Activated T-cell treated with anti-CD3 and anti-CD28 coated beads, Interleukin-2, amount 50 U/mL, for 4 hours (primary cell): ENCODE results near the gene IFI27L1. TPM values are rescaled to one million over a fixed set of nuclear protein-coding genes. Genes with fewer than 3 reads are reported as not detected.

Experiments used
- ATAC-seq, 2 donors: fragments of 200-7000 bp; cut with Tn5 transposase; one replicate each; pipeline ENCODE4 v1.10.0; 2021
- DNase-seq: peaks from one replicate; pipeline ENCODE4 v3.0.0-alpha.2; 2020
- H3K27me3 Mint-ChIP-seq: one replicate; pipeline ENCODE4 v1.8.0; 2021; ENCODE audit warnings: low read depth, mixed read lengths
- H3K36me3 Mint-ChIP-seq: one replicate; pipeline ENCODE4 v1.8.0; 2022; ENCODE audit warnings: mixed read lengths; ENCODE audit not compliant: insufficient read depth
- H3K4me1 Mint-ChIP-seq: one replicate; pipeline ENCODE4 v1.8.0; 2021; ENCODE audit warnings: low read depth, mixed read lengths
- H3K4me3 Mint-ChIP-seq: one replicate; pipeline ENCODE4 v1.8.0; 2021; ENCODE audit warnings: mild to moderate bottlenecking, moderate library complexity, mixed read lengths
- H3K9me3 Mint-ChIP-seq: one replicate; pipeline ENCODE4 v1.8.0; 2021; ENCODE audit warnings: mixed read lengths
- total RNA-seq, 3 donors: library from RNA; stranded (reverse); gene quantifications; one replicate each; pipeline ENCODE4 v1.2.1, GENCODE V29; 2021

IFI27L1 gene
- 1 to 10 TPM; 8.9 to 9.5 (median 9.0) TPM for total RNA-seq

GRCh38 chr14:94080621-94081385 is at the start of gene IFI27L1, which contains the start of gene DDX24:
TSS of gene IFI27L1 (plus strand) at chr14:94081310. CDS start at chr14:94096938, 15,628 bp downstream.
TSS of gene DDX24 (minus strand) at chr14:94081202. CDS start at chr14:94079742, 1,460 bp downstream.
- Mint-ChIP-seq H3K27me3 (no peaks in the 10 kb centered on the region), H3K4me1 (peaks cover 43% of the 10 kb centered on the region), H3K4me3 (peak within 1 kb of the TSS; percentile 100), H3K36me3 (peaks cover 31% of the 10 kb centered on the region), H3K9me3 (no peaks in the 10 kb centered on the region)
- peak; percentile 95 for DNase-seq
- ATAC-seq: peak; percentile 98

DNA sequence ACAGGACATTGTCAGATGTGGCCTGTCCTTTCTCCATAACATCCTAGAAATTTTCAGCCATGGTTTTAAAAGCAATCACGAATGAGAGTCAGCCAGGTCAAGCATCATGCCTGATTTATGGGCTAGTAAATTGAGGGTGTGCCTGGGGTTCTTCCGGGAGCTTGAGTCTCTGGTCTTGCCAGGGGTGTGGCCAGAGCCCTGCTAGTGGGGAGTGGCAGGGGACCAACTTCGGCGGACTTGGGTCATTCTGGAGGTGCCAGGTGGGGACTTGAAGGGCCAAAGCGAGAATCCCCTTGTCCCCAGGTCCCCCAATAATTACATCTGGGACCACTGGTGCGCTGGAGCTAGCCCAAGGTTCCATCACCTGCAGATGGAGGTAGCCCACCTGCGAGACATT is 49.2 kb upstream of the IFI27L1 start:
- no peak overlapping the region for H3K4me3 Mint-ChIP-seq
- no peaks in the 10 kb centered on the region for H3K36me3 Mint-ChIP-seq
- H3K4me1 Mint-ChIP-seq: peaks cover 20% of the 10 kb centered on the region
- no peak for DNase-seq
- H3K9me3 Mint-ChIP-seq: no peaks in the 10 kb centered on the region
- no peak for ATAC-seq
- no peaks in the 10 kb centered on the region for H3K27me3 Mint-ChIP-seq

- DNase-seq (no peak), ATAC-seq (no peak)
- H3K4me3 Mint-ChIP-seq: no peak overlapping the region
- no peaks in the 10 kb centered on the region for H3K9me3 Mint-ChIP-seq
- peaks cover 3% of the 10 kb centered on the region for H3K4me1 Mint-ChIP-seq
- H3K27me3 Mint-ChIP-seq: no peaks in the 10 kb centered on the region
- no peaks in the 10 kb centered on the region for H3K36me3 Mint-ChIP-seq
These were observed 46.2 kb upstream of the IFI27L1 start for GRCh38 chr14:94034886-94035285.

DNA sequence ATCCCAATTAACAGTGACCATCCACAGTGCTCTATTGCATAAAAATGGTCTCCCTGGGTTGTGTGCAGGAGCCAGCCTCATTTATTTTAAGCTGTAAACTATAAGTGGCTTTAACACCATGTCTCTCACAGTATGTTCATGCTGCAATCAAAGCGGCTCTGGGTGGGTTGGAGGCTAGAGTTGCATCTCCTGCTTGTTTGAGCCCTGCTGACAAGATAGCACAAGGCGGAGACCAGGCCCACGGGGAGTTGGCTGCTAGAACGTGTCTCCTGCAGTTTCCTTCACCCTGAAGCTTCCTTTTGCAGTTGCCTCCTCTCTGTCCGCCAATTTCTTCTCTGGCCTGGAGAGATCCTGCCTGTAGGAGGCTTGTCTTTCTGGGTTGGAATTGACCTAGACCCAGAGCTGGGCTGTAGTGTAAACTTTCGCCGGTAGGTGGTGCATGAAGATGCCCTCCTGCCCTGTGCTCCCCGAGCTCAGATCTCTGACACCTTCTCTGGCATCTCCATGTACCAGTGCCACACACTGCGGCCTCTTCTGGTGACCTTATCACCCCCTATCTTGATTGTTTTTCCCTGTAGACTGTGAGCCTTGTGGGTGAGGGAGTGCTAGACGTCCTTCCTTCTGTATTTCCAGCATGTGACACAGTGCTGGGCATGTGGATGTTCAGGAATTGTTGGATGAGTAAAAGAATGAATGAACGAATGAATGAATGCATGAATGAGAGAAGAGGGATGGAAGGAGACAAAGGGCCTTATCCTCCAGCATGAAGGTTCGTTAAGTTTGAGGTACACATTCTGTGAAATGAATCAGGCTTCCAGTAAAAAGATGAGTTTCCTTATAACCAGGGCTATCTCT is 44.6 kb upstream of the IFI27L1 start:
- H3K9me3 Mint-ChIP-seq: no peaks in the 10 kb centered on the region
- H3K4me3 Mint-ChIP-seq: no peak overlapping the region
- DNase-seq (peak; percentile 73), ATAC-seq (peak; percentile 93 to 94)
- H3K36me3 Mint-ChIP-seq: no peaks in the 10 kb centered on the region
- H3K4me1 Mint-ChIP-seq: peaks cover 3% of the 10 kb centered on the region
- H3K27me3 Mint-ChIP-seq: no peaks in the 10 kb centered on the region

DNA sequence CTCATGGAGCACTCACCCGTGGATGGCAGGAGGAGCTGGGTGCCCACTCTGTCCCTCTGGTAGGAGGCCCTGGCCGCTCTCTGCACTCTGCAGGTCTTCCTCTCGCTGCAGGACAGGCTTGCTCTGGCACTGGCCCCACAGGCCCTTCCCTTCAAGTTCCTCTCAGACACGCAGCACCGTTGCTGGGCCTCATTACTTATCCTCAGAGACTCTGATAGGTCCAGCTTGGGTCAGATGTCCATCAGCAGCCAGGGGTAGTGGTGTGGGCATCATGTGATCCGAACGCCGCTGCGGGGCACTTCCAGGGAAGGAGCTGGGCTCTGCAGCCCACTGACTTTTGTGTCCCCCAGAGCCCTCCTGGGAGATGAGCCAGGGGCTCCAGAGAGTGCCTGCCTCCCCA is 43.2 kb upstream of the IFI27L1 start:
- Mint-ChIP-seq H3K9me3 (no peaks in the 10 kb centered on the region), H3K4me1 (peaks cover 3% of the 10 kb centered on the region), H3K36me3 (no peaks in the 10 kb centered on the region), H3K4me3 (no peak overlapping the region), H3K27me3 (no peaks in the 10 kb centered on the region)
- DNase-seq (no peak), ATAC-seq (no peak)

DNA sequence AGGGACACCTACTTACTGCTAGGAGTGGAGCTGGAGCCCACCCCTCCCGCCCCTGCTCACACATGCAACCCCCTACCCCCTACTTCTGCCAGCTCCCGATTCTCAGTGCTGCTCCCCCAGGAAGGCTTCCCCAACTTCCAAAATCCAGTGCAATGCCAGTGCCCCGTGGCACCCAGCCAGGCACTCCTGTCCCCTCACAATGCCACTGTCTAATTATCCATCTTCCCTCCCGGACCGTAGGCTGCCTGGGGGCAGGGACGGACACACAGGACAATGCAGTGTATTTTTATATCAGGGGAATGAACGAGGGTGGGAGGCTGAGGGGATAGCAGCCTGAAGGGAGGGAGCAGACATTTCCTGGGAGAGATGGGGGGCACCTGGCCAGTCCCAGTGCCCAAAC is 42.6 kb upstream of the IFI27L1 start:
- peaks cover 3% of the 10 kb centered on the region for H3K4me1 Mint-ChIP-seq
- DNase-seq (no peak), ATAC-seq (no peak)
- H3K9me3 Mint-ChIP-seq: no peaks in the 10 kb centered on the region
- no peak overlapping the region for H3K4me3 Mint-ChIP-seq
- no peaks in the 10 kb centered on the region for H3K36me3 Mint-ChIP-seq
- H3K27me3 Mint-ChIP-seq: no peaks in the 10 kb centered on the region

- Mint-ChIP-seq H3K36me3 (peaks cover 3% of the 10 kb centered on the region), H3K4me1 (peaks cover 3% of the 10 kb centered on the region), H3K9me3 (no peaks in the 10 kb centered on the region), H3K4me3 (no peak overlapping the region), H3K27me3 (no peaks in the 10 kb centered on the region)
- ATAC-seq: no peak
- no peak for DNase-seq
These were observed 42.0 kb upstream of the IFI27L1 start for GRCh38 chr14:94038921-94039629.

DNA sequence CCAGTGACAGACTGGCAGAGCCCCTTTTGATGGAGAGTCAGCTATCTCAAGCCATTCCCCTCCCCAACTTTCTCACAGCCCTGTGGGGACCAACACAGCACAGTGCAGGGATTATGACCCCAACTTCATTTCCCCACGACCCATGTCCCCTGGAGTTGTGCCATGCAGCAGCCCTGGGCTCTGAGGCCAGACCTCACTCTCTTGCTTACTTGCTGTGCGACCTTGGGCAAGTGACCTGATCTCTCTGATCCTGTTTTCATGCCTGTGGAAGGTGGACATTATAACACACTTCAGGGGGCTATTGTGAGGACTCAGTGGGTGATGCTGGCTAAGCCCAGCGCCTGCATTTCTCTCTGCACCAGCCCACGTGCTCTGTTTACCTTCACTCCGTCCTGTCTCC is 40.9 kb upstream of the IFI27L1 start:
- no peak for DNase-seq
- Mint-ChIP-seq H3K27me3 (no peaks in the 10 kb centered on the region), H3K4me3 (no peak overlapping the region), H3K36me3 (peaks cover 7% of the 10 kb centered on the region), H3K4me1 (peaks cover 3% of the 10 kb centered on the region), H3K9me3 (no peaks in the 10 kb centered on the region)
- no peak for ATAC-seq

DNA sequence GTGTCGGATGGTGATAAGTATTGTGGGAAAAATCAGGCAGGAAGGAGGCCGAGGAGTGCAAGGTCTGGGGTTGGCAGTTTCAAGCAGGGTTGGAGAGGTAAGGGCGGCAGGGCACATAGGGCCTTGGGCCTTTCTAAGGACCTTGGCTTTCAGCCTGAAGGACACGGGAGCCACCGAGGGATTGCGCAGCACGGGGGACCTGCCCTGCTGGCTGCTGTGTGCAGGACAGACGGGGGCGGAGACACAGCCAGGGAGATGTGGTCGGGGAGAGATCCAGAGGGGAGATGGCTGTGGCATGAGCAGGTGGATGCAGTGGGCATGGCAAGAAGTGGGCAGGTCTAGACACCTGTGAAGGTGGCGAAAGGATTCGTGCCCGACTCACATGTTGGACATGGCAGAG is 40.3 kb upstream of the IFI27L1 start:
- DNase-seq (no peak), ATAC-seq (no peak)
- no peaks in the 10 kb centered on the region for H3K9me3 Mint-ChIP-seq
- no peaks in the 10 kb centered on the region for H3K27me3 Mint-ChIP-seq
- H3K4me1 Mint-ChIP-seq: peaks cover 3% of the 10 kb centered on the region
- H3K36me3 Mint-ChIP-seq: peaks cover 11% of the 10 kb centered on the region
- no peak overlapping the region for H3K4me3 Mint-ChIP-seq

GRCh38 chr14:94041551-94042346 is 39.4 kb upstream of the IFI27L1 start:
- Mint-ChIP-seq H3K4me1 (peaks cover 1% of the 10 kb centered on the region), H3K4me3 (no peak overlapping the region), H3K27me3 (no peaks in the 10 kb centered on the region), H3K36me3 (peaks cover 14% of the 10 kb centered on the region), H3K9me3 (no peaks in the 10 kb centered on the region)
- DNase-seq: no peak
- no peak for ATAC-seq

DNA sequence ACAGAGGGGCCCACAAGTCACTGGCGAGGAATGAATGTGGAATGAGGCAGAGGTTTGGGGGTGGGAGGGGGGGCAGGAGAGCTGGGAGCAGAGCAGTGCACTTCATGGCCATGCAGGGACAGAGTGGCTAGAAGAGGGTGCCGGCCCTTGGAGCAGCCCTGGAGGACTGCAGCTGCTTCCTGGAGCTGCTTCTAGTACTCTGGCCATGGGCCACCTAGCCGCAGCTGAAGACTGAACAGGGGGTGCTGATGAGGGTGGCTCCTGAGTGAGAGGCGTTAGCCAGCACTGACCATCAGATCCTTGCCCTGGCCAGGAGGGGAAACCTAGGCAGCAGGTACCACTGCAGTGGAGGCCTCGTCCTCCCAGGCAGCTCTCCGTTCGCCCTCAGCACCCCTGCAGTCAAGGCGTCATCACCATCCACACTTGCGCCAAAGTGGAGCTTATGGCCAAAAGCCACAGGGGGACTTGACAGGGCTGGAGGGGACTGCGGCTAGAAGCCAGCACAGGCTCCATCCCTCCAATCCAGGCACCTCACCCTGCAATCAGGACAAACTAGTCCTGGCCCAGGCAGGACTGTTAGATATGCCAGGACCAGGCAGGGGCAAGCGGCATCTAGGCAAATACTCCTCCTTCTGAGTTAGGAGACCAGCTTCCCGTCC is 38.5 kb upstream of the IFI27L1 start:
- ATAC-seq (no peak), DNase-seq (no peak)
- Mint-ChIP-seq H3K27me3 (no peaks in the 10 kb centered on the region), H3K4me1 (no peaks in the 10 kb centered on the region), H3K4me3 (no peak overlapping the region), H3K9me3 (no peaks in the 10 kb centered on the region), H3K36me3 (peaks cover 14% of the 10 kb centered on the region)

- Mint-ChIP-seq H3K4me3 (no peak overlapping the region), H3K9me3 (no peaks in the 10 kb centered on the region), H3K36me3 (peaks cover 18% of the 10 kb centered on the region), H3K4me1 (no peaks in the 10 kb centered on the region), H3K27me3 (no peaks in the 10 kb centered on the region)
- DNase-seq (no peak), ATAC-seq (peak in 1 of 2 donors; percentile 5)
These were observed 37.9 kb upstream of the IFI27L1 start for GRCh38 chr14:94043111-94043755.
